HepG2 (cell line): ENCODE measurements around the gene APOBEC3C. TPM values are rescaled to one million over a fixed set of nuclear protein-coding genes. Genes with fewer than 3 reads are reported as not detected.
A peak's percentile ranks its signal among the peaks of the same experiment; 100 is the strongest.
"Not testable (repeated sequence)": the region's sequence is repeated elsewhere in the genome, so short reads cannot be mapped to it uniquely, and the experiment has no call there.

ENCODE experiments used
- ATAC-seq: fragments of 200-7000 bp; cut with Tn5 transposase; 3 replicates; pipeline ENCODE4 v1.9.1; 2020; ENCODE audit warnings: mild to moderate bottlenecking, moderate library complexity
- BruUV-seq: library from RNA; stranded (reverse); fragments of 400-500 nt; replicated peaks from 2 replicates; lab custom pipeline; 2021; lab: Mats Ljungman, UMichigan
- CTCF ChIA-PET: fragments of 300-600 bp; formaldehyde crosslinking; extraction: SDS; loops from one replicate; lab custom pipeline; 2021; ENCODE audit warnings: low total read pairs, inconsistent platforms, low intra/inter-chr PET ratio; lab: Yijun Ruan, JAX
- POLR2A ChIA-PET: fragments of 350-600 bp; sonication (Branson Sonifier 250); formaldehyde crosslinking; loops from one replicate; lab custom pipeline; 2020; ENCODE audit warnings: antibody characterized with exemption, inconsistent platforms; lab: Yijun Ruan, JAX
- DNase-seq: peaks from one replicate; pipeline ENCODE4 v3.0.0-alpha.2; 2015; ENCODE audit warnings: low spot score
- FAIRE-seq: peaks from 3 replicates; lab custom pipeline; 2011; peaks lifted over from hg19 to GRCh38; lab: Jason Lieb, UNC
- H2AFZ ChIP-seq: one replicate; pipeline ENCODE4 v1.6.1; 2011; ENCODE audit warnings: low read length, inconsistent platforms
- H3K27ac ChIP-seq: fragments of 300-600 bp; 3 replicates; pipeline ENCODE4 v1.8.0; 2011; ENCODE audit warnings: mixed run types, mild to moderate bottlenecking, mixed read lengths, low read length, inconsistent platforms; ENCODE audit not compliant: insufficient read depth; ENCODE audit errors: extremely low read length
- H3K27me3 ChIP-seq, 2 experiments: fragments of 200-600 bp in 1 of 2; 2 replicates in 1 of 2; 3 replicates in 1 of 2; pipeline versions ENCODE4 v1.6.0 to v1.8.0; 2011; ENCODE audit warnings: low read length in 2 of 2, mild to moderate bottlenecking in 2 of 2, moderate library complexity in 2 of 2, inconsistent platforms in 1 of 2; ENCODE audit not compliant: insufficient read depth in 2 of 2, control insufficient read depth in 1 of 2
- H3K36me3 ChIP-seq, 2 experiments: fragments of 200-600 bp in 1 of 2; replicated peaks in 1 of 2; 2 replicates in 1 of 2; 3 replicates in 1 of 2; pipeline versions ENCODE4 v1.5.1 to v1.8.0; 2011; ENCODE audit warnings: low read length in 2 of 2, inconsistent platforms in 1 of 2; ENCODE audit not compliant: insufficient read depth in 2 of 2, control insufficient read depth in 1 of 2
- H3K4me1 ChIP-seq: 2 replicates; pipeline ENCODE4 v1.5.1; 2012; ENCODE audit warnings: low read length, inconsistent platforms; ENCODE audit not compliant: insufficient read depth
- H3K4me2 ChIP-seq: 2 replicates; pipeline ENCODE4 v1.6.0; 2011; ENCODE audit warnings: low read depth, low read length, inconsistent platforms
- H3K4me3 ChIP-seq, 3 experiments: fragments of 200-600 bp in 1 of 3; sonication (generic), shearing (Covaris generic) in 1 of 3; replicated peaks in 1 of 3; 2 replicates each; pipeline ENCODE4 v1.5.1; 2011 to 2016; ENCODE audit warnings: low read length in 3 of 3, inconsistent platforms in 2 of 3, low read depth in 2 of 3, mild to moderate bottlenecking in 2 of 3, control low read depth in 1 of 3, mixed read lengths in 1 of 3; ENCODE audit not compliant: insufficient read depth in 1 of 3
- H3K79me2 ChIP-seq: one replicate; pipeline ENCODE4 v1.6.1; 2011; ENCODE audit warnings: low read length, inconsistent platforms; ENCODE audit not compliant: insufficient read depth
- H3K9ac ChIP-seq: 2 replicates; pipeline ENCODE4 v1.6.0; 2011; ENCODE audit warnings: mild to moderate bottlenecking, low read depth, low read length, inconsistent platforms; ENCODE audit not compliant: insufficient read depth
- H3K9me3 ChIP-seq: 2 replicates; pipeline ENCODE4 v1.5.1; 2012; ENCODE audit warnings: mild to moderate bottlenecking, low read length
- H4K20me1 ChIP-seq: 2 replicates; pipeline ENCODE4 v1.6.0; 2011; ENCODE audit warnings: inconsistent platforms, mild to moderate bottlenecking, low read length, moderate library complexity; ENCODE audit not compliant: insufficient read depth
- CCDC6 ChIP-seq: sonication (generic); formaldehyde crosslinking; IDR thresholded peaks from 2 replicates; pipeline ENCODE4 v1.8.1; 2022; ENCODE audit warnings: mild to moderate bottlenecking, missing genetic modification reagents, moderate library complexity
- DNMT1 ChIP-seq: sonication (generic); formaldehyde crosslinking; IDR thresholded peaks from 2 replicates; pipeline ENCODE4 v1.5.1; 2020; ENCODE audit warnings: mild to moderate bottlenecking, missing genetic modification reagents
- ELF3 ChIP-seq: IDR thresholded peaks from 2 replicates; pipeline ENCODE4 v1.6.1; 2016; ENCODE audit warnings: missing genetic modification reagents, missing compliant biosample characterization
- IRF2 ChIP-seq: IDR thresholded peaks from 2 replicates; pipeline ENCODE4 v1.6.1; 2018; ENCODE audit warnings: missing genetic modification reagents, missing compliant biosample characterization
- KLF12 ChIP-seq: sonication (generic); formaldehyde crosslinking; IDR thresholded peaks from 2 replicates; pipeline ENCODE4 v1.4.0; 2020; ENCODE audit warnings: missing genetic modification reagents, borderline replicate concordance
- NCOA1 ChIP-seq: sonication (generic); formaldehyde crosslinking; IDR thresholded peaks from 2 replicates; pipeline ENCODE4 v1.9.0; 2021; ENCODE audit warnings: missing genetic modification reagents
- NFIC ChIP-seq: IDR thresholded peaks from 2 replicates; pipeline ENCODE4 v1.6.1; 2012; ENCODE audit warnings: mild to moderate bottlenecking, low read length, inconsistent platforms
- POLR2AphosphoS2 ChIP-seq: IDR thresholded peaks from 2 replicates; pipeline ENCODE4 v1.6.1; 2011; ENCODE audit warnings: low read depth, low read length, improper control_type of control experiment
- RAD21 ChIP-seq: fragments of 450-650 bp; formaldehyde crosslinking; IDR thresholded peaks from 2 replicates; pipeline ENCODE4 v1.5.0; 2020; ENCODE audit warnings: mild to moderate bottlenecking
- RFX3 ChIP-seq: IDR thresholded peaks from 2 replicates; pipeline ENCODE4 v1.6.1; 2016; ENCODE audit warnings: missing biosample characterization, missing genetic modification reagents
- SIN3B ChIP-seq: fragments of 150-350 bp; IDR thresholded peaks from 2 replicates; pipeline ENCODE4 v1.6.1; 2014; ENCODE audit warnings: low read length
- SP5 ChIP-seq: IDR thresholded peaks from 2 replicates; pipeline ENCODE4 v1.6.1; 2016; ENCODE audit warnings: low read depth, borderline replicate concordance
- THYN1 ChIP-seq: sonication (generic); formaldehyde crosslinking; IDR thresholded peaks from 2 replicates; pipeline ENCODE4 v1.8.1; 2023; ENCODE audit warnings: low read depth, mild to moderate bottlenecking, moderate library complexity, missing genetic modification reagents, borderline replicate concordance
- ZNF333 ChIP-seq: sonication (generic); formaldehyde crosslinking; IDR thresholded peaks from 2 replicates; pipeline ENCODE4 v1.4.0; 2020; ENCODE audit warnings: mild to moderate bottlenecking, missing genetic modification reagents, borderline replicate concordance
- ZNF501 ChIP-seq: sonication (generic); formaldehyde crosslinking; IDR thresholded peaks from 2 replicates; pipeline ENCODE4 v1.5.1; 2020; ENCODE audit warnings: mild to moderate bottlenecking, moderate library complexity, missing genetic modification reagents
- WGBS: methylation state at CpG from one replicate; pipeline ENCODE4 v1.1.6; 2017; ENCODE audit warnings: low lambda C conversion rate; 5-methylcytosine and 5-hydroxymethylcytosine counted together
- in situ Hi-C: cut with HindIII; loops from 2 replicates; pipeline ENCODE4 v1.10.0; 2017; ENCODE audit warnings: low pct_unique_long_range_greater_than_20kb; ENCODE audit not compliant: extremely low pct_ligation_motif_present
- intact Hi-C: fragments of 100-400 bp; cut with micrococcal nuclease; formaldehyde crosslinking; loops from one replicate; pipeline ENCODE4 v1.10.0; 2022; ENCODE audit not compliant: unreplicated experiment
- polyA plus RNA-seq, 8 experiments: library from polyadenylated mRNA; depleted of rRNA in 3 of 8; stranded (reverse) in 7 of 8; unstranded in 1 of 8; fragments of >200 nt; fragmentation: Illumina TruSeq in 4 of 8; extraction: Trizol in 4 of 8; gene quantifications; 2 replicates each; pipeline versions ENCODE4 v1.2.1 to v1.2.3, GENCODE V29; 2011 to 2016; ENCODE audit warnings: low read depth in 4 of 8, missing spikeins in 1 of 8, mixed read lengths in 1 of 8; ENCODE audit not compliant: insufficient read depth in 1 of 8
- total RNA-seq, 5 experiments: library from RNA; depleted of rRNA; stranded (reverse); fragments of >200 nt; fragmentation: Illumina TruSeq; extraction: Trizol; gene quantifications; 2 replicates each; pipeline ENCODE4 v1.2.3, GENCODE V29; 2016; ENCODE audit warnings: low read depth in 1 of 5
- TF ChIP-seq, protein P1 (sequence below): IDR thresholded peaks from 2 replicates; pipeline ENCODE4 v1.6.1; 2016; ENCODE audit warnings: low read depth

The APOBEC3C gene
- total and polyA plus RNA-seq, 2 of the 13 experiments (the other 11 are each of a cell fraction or from before 2014, with no cell fraction given): 8.9 to 27.6 TPM

DNA sequence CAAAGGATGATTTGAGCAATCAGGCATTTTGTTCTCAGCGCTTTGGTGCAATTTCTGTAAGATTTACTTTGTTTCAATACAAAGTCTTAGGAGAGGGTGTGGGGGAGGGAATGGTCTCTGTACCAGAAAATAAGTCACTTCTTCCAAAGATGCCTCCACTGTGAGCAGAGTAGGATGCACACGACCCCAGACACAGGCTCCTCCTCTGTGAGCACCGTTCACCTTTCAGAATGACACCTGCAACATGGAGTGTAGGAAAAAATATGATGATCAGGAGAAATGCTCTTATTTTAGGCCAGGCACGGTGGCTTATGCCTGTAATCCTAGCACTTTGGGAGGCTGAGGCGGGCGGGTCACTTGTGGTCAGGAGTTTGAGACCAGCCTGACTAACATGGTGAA is 665 bp downstream of the APOBEC3C start:
- Histone ChIP-seq H3K27ac (peak overlapping the region; percentile 67), H3K4me2 (peak overlapping the region; percentile 79), H3K4me1 (peaks cover 49% of the 10 kb centered on the region), H3K4me3 (peak overlapping the region; percentile 77 to 86 (median 78)), H3K9ac (peak overlapping the region; percentile 65)
- H3K9me3 ChIP-seq, ATAC-seq, H3K79me2 ChIP-seq, intact Hi-C loops, DNase-seq, H2AFZ ChIP-seq, H3K36me3 ChIP-seq, H3K27me3 ChIP-seq, CTCF ChIA-PET, H4K20me1 ChIP-seq: not testable (repeated sequence)
- TSS peak; percentile 48 for BruUV-seq
- peak; percentile 15 for FAIRE-seq
- TF ChIP-seq ZNF501 (CRISPR knock-in tag): 0 out of 2 replicates have a peak, but pooled peaks have one; percentile 3
- 36% methylated on average over 5 of the region's 6 CpGs for WGBS
- POLR2A ChIA-PET: interaction anchor here (0.6 to 1.8 kb wide), 3 partner anchors 12 to 283 kb away, joined by 3 to 4 read pairs (median 3); no protein-coding TSS in a partner anchor
- in situ Hi-C loops: loop anchor here (5.0 kb wide), 1 partner anchor 103 kb away; no protein-coding TSS in a partner anchor

DNA sequence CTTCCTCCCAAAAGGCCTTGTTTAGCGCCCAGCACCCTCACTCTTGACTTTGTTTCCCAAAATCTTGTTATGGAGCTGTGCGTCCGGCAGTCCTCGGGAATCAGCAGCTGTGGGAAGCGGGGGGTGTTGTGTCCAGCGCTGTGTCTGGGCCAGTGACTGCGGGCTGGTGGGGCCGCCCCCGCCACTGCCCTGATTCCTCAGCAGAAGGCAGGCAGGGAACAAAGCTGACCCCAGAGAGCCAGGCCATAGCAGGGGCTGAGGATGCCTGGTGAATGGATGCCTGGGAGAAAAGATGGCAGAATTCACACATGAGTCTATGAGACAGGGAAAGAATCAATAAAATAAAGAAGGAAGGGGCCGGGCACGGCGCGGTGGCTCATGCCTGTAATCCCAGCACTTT is 2.5 kb downstream of the APOBEC3C start:
- intact Hi-C loops (no loop called here), in situ Hi-C loops (no loop called here)
- FAIRE-seq (no peak), DNase-seq (no peak), ATAC-seq (no peak)
- no peak overlapping the region for H2AFZ ChIP-seq
- H3K27me3 ChIP-seq: no peaks in the 10 kb centered on the region; a peak in 2 of 5 replicates
- CTCF ChIA-PET: no interaction called here
- TF ChIP-seq, protein P1, sequence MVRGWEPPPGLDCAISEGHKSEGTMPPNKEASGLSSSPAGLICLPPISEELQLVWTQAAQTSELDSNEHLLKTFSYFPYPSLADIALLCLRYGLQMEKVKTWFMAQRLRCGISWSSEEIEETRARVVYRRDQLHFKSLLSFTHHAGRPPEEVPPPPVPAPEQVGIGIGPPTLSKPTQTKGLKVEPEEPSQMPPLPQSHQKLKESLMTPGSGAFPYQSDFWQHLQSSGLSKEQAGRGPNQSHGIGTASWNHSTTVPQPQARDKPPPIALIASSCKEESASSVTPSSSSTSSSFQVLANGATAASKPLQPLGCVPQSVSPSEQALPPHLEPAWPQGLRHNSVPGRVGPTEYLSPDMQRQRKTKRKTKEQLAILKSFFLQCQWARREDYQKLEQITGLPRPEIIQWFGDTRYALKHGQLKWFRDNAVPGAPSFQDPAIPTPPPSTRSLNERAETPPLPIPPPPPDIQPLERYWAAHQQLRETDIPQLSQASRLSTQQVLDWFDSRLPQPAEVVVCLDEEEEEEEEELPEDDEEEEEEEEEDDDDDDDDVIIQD (CRISPR knock-in tag): no peak
- TF ChIP-seq NFIC: no peak
- no peak for TF ChIP-seq DNMT1 (CRISPR knock-in tag)
- TF ChIP-seq RFX3 (CRISPR knock-in tag): no peak
- no peak for TF ChIP-seq POLR2AphosphoS2
- TF ChIP-seq KLF12 (CRISPR knock-in tag): no peak
- no peak for TF ChIP-seq ELF3 (CRISPR knock-in tag)
- TF ChIP-seq RAD21 (CRISPR knock-in tag): no peak
- TF ChIP-seq ZNF333: no peak
- no peak for TF ChIP-seq SIN3B
- TF ChIP-seq SP5 (CRISPR knock-in tag): no peak
- no peak for TF ChIP-seq THYN1 (CRISPR knock-in tag)
- no peak for TF ChIP-seq NCOA1 (CRISPR knock-in tag)
- TF ChIP-seq CCDC6: no peak
- no peak for TF ChIP-seq IRF2 (CRISPR knock-in tag)
- H3K4me1 ChIP-seq: peaks cover 48% of the 10 kb centered on the region
- H3K79me2 ChIP-seq: no peaks in the 10 kb centered on the region
- H3K4me2 ChIP-seq: no peak overlapping the region
- BruUV-seq: no TSS peak
- H3K9ac ChIP-seq: no peak overlapping the region
- H3K4me3 ChIP-seq: no peak overlapping the region
- H3K9me3 ChIP-seq: no peaks in the 10 kb centered on the region
- H3K27ac ChIP-seq: no peak overlapping the region
- no peaks in the 10 kb centered on the region for H3K36me3 ChIP-seq
- POLR2A ChIA-PET: no interaction called here
- no peaks in the 10 kb centered on the region for H4K20me1 ChIP-seq
- WGBS: over 99% methylated on average over 13 of the region's 13 CpGs
